Measurements from ENCODE around the gene ITGB2. TPM values are rescaled to one million over a fixed set of nuclear protein-coding genes. Genes with fewer than 3 reads are reported as not detected.

Gene ITGB2
- polyA plus RNA-seq, 5 donors, result 7.3 to 16.1 (median 8.6) TPM

GRCh38 chr21:44848821-44849521 is 71.7 kb downstream of the ITGB2 start:
- no peak for DNase-seq

GRCh38 chr21:44847261-44848056 is 73.2 kb downstream of the ITGB2 start:
- DNase-seq, result no peak

- DNase-seq, result peak in 1 of 2 donors; percentile 23
Observed at GRCh38 chr21:44846485-44847260, 74.0 kb downstream of the ITGB2 start.

- DNase-seq, result peak in 1 of 2 donors; percentile 10
Observed at GRCh38 chr21:44846224-44846484, 74.5 kb downstream of the ITGB2 start.

GRCh38 chr21:44845418-44846223 is 75.1 kb downstream of the ITGB2 start:
- DNase-seq, result peak; percentile 48 to 67

GRCh38 chr21:44844256-44844655 is 76.4 kb downstream of the ITGB2 start:
- no peak for DNase-seq

GRCh38 chr21:44842721-44843445 is 77.8 kb downstream of the ITGB2 start:
- no peak for DNase-seq

- DNase-seq, result no peak
Observed at GRCh38 chr21:44842087-44842486, 78.6 kb downstream of the ITGB2 start.

- DNase-seq, result no peak
Observed at GRCh38 chr21:44840771-44841170, 79.9 kb downstream of the ITGB2 start.

GRCh38 chr21:44838951-44839350 is 81.7 kb downstream of the ITGB2 start:
- DNase-seq, result no peak

GRCh38 chr21:44838039-44838895 is 82.4 kb downstream of the ITGB2 start:
- no peak for DNase-seq

GRCh38 chr21:44837537-44837936 is 83.2 kb downstream of the ITGB2 start:
- DNase-seq, result no peak

GRCh38 chr21:44836666-44837471 is 83.8 kb downstream of the ITGB2 start:
- DNase-seq, result no peak

GRCh38 chr21:44836349-44836665 is 84.4 kb downstream of the ITGB2 start:
- no peak for DNase-seq

Other genes starting within 250 kb of the ITGB2 start
- gene KRTAP12-1, start 238.7 kb downstream of the ITGB2 start, polyA plus RNA-seq (ENCODE audit: insufficient read depth in 1 of 5, insufficient read length in 5 of 5, low replicate concordance in 1 of 5), result not detected
- not detected for gene KRTAP10-12, start 223.7 kb downstream of the ITGB2 start, polyA plus RNA-seq (ENCODE audit: insufficient read depth in 1 of 5, insufficient read length in 5 of 5, low replicate concordance in 1 of 5)
- gene TSPEAR, start 209.3 kb downstream of the ITGB2 start, polyA plus RNA-seq (ENCODE audit: insufficient read depth in 1 of 5, insufficient read length in 5 of 5, low replicate concordance in 1 of 5), result 1 to 10 TPM; 2.0 to 4.4 (median 3.0) TPM
- 100 to 1,000 TPM; 110 to 155 (median 135) TPM for gene UBE2G2, start 119.1 kb downstream of the ITGB2 start, polyA plus RNA-seq (ENCODE audit: insufficient read depth in 1 of 5, insufficient read length in 5 of 5, low replicate concordance in 1 of 5)
- 100 to 1,000 TPM; 116 to 138 (median 124) TPM for gene SUMO3, start 102.8 kb downstream of the ITGB2 start, polyA plus RNA-seq (ENCODE audit: insufficient read depth in 1 of 5, insufficient read length in 5 of 5, low replicate concordance in 1 of 5)
- gene PTTG1IP, start 47.2 kb downstream of the ITGB2 start, polyA plus RNA-seq (ENCODE audit: insufficient read depth in 1 of 5, insufficient read length in 5 of 5, low replicate concordance in 1 of 5), result 100 to 1,000 TPM; 190 to 221 (median 212) TPM
- gene SLX9, start 19.1 kb upstream of the ITGB2 start, polyA plus RNA-seq (ENCODE audit: insufficient read depth in 1 of 5, insufficient read length in 5 of 5, low replicate concordance in 1 of 5), result 10 to 100 TPM; 12.1 to 23.5 (median 13.6) TPM
- 10 to 100 TPM; 19.8 to 42.0 (median 27.7) TPM for gene ADARB1, start 153.7 kb upstream of the ITGB2 start, polyA plus RNA-seq (ENCODE audit: insufficient read depth in 1 of 5, insufficient read length in 5 of 5, low replicate concordance in 1 of 5)